Loucy (cell line): ENCODE measurements around the gene CETP.

Source experiments
- CTCF ChIP-seq: fragments of 200-600 bp; sonication (generic); conservative IDR thresholded peaks from 2 replicates; pipeline ENCODE4 v1.5.1; 2014; ENCODE audit warnings: mild to moderate bottlenecking, antibody characterized with exemption, low read length
- EZH2phosphoT487 ChIP-seq: fragments of 200-600 bp; IDR thresholded peaks from 2 replicates; pipeline ENCODE4 v1.6.1; 2018; ENCODE audit warnings: antibody characterized with exemption, mild to moderate bottlenecking, moderate library complexity, borderline replicate concordance

GRCh38 chr16:56943761-56944375, 17.9 kb upstream of the CETP start:
- no peak for TF ChIP-seq CTCF
- TF ChIP-seq EZH2phosphoT487 = no peak
